Neural cell (in vitro differentiated cells): Measurements from ENCODE around the gene ZCWPW2. TPM values are rescaled to one million over a fixed set of nuclear protein-coding genes. Genes with fewer than 3 reads are reported as not detected.

ENCODE experiments used
- H2AFZ ChIP-seq: fragments of 200-600, 300-800 bp; sonication (generic), shearing (Covaris generic); 2 replicates; pipeline ENCODE4 v1.6.0; 2014; ENCODE audit warnings: low read depth, mild to moderate bottlenecking, antibody characterized with exemption, low read length, moderate library complexity
- H3F3A ChIP-seq: fragments of 200-600 bp; shearing (Covaris generic); 2 replicates; pipeline ENCODE4 v1.6.1; 2016; ENCODE audit warnings: mild to moderate bottlenecking, moderate library complexity, mixed read lengths, antibody characterized with exemption, low read length; ENCODE audit not compliant: insufficient read depth, poor library complexity, severe bottlenecking
- H3K27ac ChIP-seq: fragments of 200-600, 300-800 bp; sonication (generic), shearing (Covaris generic); 2 replicates; pipeline ENCODE4 v1.5.1; 2014; ENCODE audit warnings: mild to moderate bottlenecking, low read length, moderate library complexity
- H3K27me3 ChIP-seq: fragments of 300-800, 200-600 bp; sonication (generic), shearing (Covaris generic); 2 replicates; pipeline ENCODE4 v1.6.0; 2014; ENCODE audit warnings: mild to moderate bottlenecking, low read depth, low read length, moderate library complexity; ENCODE audit not compliant: insufficient read depth
- H3K36me3 ChIP-seq: fragments of 300-800, 200-600 bp; sonication (generic), shearing (Covaris generic); 2 replicates; pipeline ENCODE4 v1.5.1; 2014; ENCODE audit warnings: mild to moderate bottlenecking, antibody characterized with exemption, low read length, moderate library complexity; ENCODE audit not compliant: insufficient read depth
- H3K4me2 ChIP-seq: fragments of 300-800, 200-600 bp; sonication (generic), shearing (Covaris generic); 2 replicates; pipeline ENCODE4 v1.6.0; 2014; ENCODE audit warnings: mild to moderate bottlenecking, low read length
- H3K4me3 ChIP-seq: fragments of 300-800, 200-600 bp; sonication (generic), shearing (Covaris generic); 2 replicates; pipeline ENCODE4 v1.5.1; 2014; ENCODE audit warnings: mild to moderate bottlenecking, low read length, moderate library complexity
- H3K79me2 ChIP-seq: fragments of 200-600 bp; shearing (Covaris generic); replicated peaks from 2 replicates; pipeline ENCODE4 v1.6.0; 2014; ENCODE audit warnings: mild to moderate bottlenecking, low read length, moderate library complexity; ENCODE audit not compliant: insufficient read depth
- H3K9ac ChIP-seq: fragments of 300-800, 200-600 bp; sonication (generic), shearing (Covaris generic); 2 replicates; pipeline ENCODE4 v1.6.1; 2016; ENCODE audit warnings: mild to moderate bottlenecking, low read length, mixed read lengths
- H3K9me2 ChIP-seq: fragments of 200-600 bp; shearing (Covaris generic); 2 replicates; pipeline ENCODE4 v1.6.1; 2016; ENCODE audit warnings: mild to moderate bottlenecking, low read length, mixed read lengths; ENCODE audit not compliant: insufficient read depth
- H3K9me3 ChIP-seq: fragments of 200-600, 300-800 bp; sonication (generic), shearing (Covaris generic); 2 replicates; pipeline ENCODE4 v1.6.1; 2016; ENCODE audit warnings: mild to moderate bottlenecking, mixed run types, low read length, moderate library complexity, mixed read lengths
- H4K20me1 ChIP-seq: fragments of 200-600 bp; shearing (Covaris generic); 2 replicates; pipeline ENCODE4 v1.6.1; 2016; ENCODE audit warnings: mild to moderate bottlenecking, mixed run types; ENCODE audit not compliant: insufficient read depth
- EP300 ChIP-seq: fragments of 450-650 bp; conservative IDR thresholded peaks from 2 replicates; pipeline ENCODE4 v1.6.1; 2014; ENCODE audit warnings: antibody characterized with exemption, mild to moderate bottlenecking, moderate library complexity; ENCODE audit not compliant: poor library complexity, severe bottlenecking
- EZH2 ChIP-seq: fragments of 200-600, 300-800 bp; shearing (Covaris generic), sonication (generic); IDR thresholded peaks from 2 replicates; pipeline ENCODE4 v1.6.1; 2014; ENCODE audit warnings: antibody characterized with exemption, low read length, borderline replicate concordance, mild to moderate bottlenecking; ENCODE audit not compliant: insufficient read depth, poor library complexity, severe bottlenecking
- MXI1 ChIP-seq: fragments of 450-650 bp; conservative IDR thresholded peaks from 2 replicates; pipeline ENCODE4 v1.6.1; 2014; ENCODE audit warnings: antibody characterized with exemption, mild to moderate bottlenecking; ENCODE audit not compliant: poor library complexity, severe bottlenecking
- POLR2AphosphoS5 ChIP-seq: IDR thresholded peaks from 2 replicates; pipeline ENCODE4 v1.6.1; 2012
- RAD21 ChIP-seq: fragments of 450-650 bp; conservative IDR thresholded peaks from 2 replicates; pipeline ENCODE4 v1.6.1; 2014; ENCODE audit warnings: antibody characterized with exemption, mild to moderate bottlenecking, moderate library complexity
- REST ChIP-seq: IDR thresholded peaks from 2 replicates; pipeline ENCODE4 v1.6.1; 2012; ENCODE audit warnings: borderline replicate concordance
- SMC3 ChIP-seq: fragments of 450-650 bp; conservative IDR thresholded peaks from 2 replicates; pipeline ENCODE4 v1.6.1; 2014; ENCODE audit warnings: antibody characterized with exemption, mild to moderate bottlenecking, moderate library complexity; ENCODE audit not compliant: poor library complexity
- TAF1 ChIP-seq: IDR thresholded peaks from 2 replicates; pipeline ENCODE4 v1.6.1; 2012; ENCODE audit warnings: low read depth
- polyA plus RNA-seq: library from polyadenylated mRNA; depleted of rRNA; stranded (reverse); fragments of >200 nt; gene quantifications from 2 replicates; pipeline ENCODE4 v1.2.3, GENCODE V29; 2014
- TF ChIP-seq, protein P1 (sequence below): fragments of 450-650 bp; IDR thresholded peaks from 2 replicates; pipeline ENCODE4 v1.5.1; 2014; ENCODE audit warnings: antibody characterized with exemption, mild to moderate bottlenecking, moderate library complexity; ENCODE audit not compliant: poor library complexity, severe bottlenecking

ZCWPW2 gene
- polyA plus RNA-seq, 1 donor from 2014 or later = 0.48 TPM

DNA sequence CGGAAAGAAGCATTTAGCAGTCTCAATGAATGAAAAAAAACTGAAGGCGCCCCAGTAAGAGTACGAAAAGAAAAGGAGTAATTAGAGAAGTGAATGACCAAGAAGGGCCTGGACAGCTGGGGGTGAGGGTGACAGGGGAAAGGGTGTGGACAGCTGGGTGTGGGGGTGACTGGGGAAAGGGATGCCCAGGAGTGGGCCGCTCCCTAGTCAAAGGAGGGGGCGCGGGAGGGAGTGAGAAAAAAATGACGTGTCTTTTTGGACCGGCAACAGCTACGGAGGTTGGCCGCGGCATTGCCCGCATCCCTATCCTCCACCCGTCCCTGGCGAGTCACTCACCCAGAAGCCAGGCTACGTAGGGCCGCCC is 274 bp upstream of the ZCWPW2 start:
- H3K4me3 ChIP-seq = peak overlapping the region; percentile 87
- no peaks in the 10 kb centered on the region for H4K20me1 ChIP-seq
- H3K9me3 ChIP-seq = no peaks in the 10 kb centered on the region
- peak overlapping the region; percentile 96 for H3K9ac ChIP-seq
- no peaks in the 10 kb centered on the region for H3K9me2 ChIP-seq
- TF ChIP-seq SMC3 (peak; percentile 14), EP300 (no peak)
- no peaks in the 10 kb centered on the region for H3F3A ChIP-seq
- H3K79me2 ChIP-seq = peaks cover 45% of the 10 kb centered on the region
- no peaks in the 10 kb centered on the region for H3K36me3 ChIP-seq
- H3K27ac ChIP-seq = peak overlapping the region; percentile 95
- peak overlapping the region; percentile 72 for H3K4me2 ChIP-seq
- H3K27me3 ChIP-seq = no peaks in the 10 kb centered on the region
- H2AFZ ChIP-seq = peak overlapping the region; percentile 100

DNA sequence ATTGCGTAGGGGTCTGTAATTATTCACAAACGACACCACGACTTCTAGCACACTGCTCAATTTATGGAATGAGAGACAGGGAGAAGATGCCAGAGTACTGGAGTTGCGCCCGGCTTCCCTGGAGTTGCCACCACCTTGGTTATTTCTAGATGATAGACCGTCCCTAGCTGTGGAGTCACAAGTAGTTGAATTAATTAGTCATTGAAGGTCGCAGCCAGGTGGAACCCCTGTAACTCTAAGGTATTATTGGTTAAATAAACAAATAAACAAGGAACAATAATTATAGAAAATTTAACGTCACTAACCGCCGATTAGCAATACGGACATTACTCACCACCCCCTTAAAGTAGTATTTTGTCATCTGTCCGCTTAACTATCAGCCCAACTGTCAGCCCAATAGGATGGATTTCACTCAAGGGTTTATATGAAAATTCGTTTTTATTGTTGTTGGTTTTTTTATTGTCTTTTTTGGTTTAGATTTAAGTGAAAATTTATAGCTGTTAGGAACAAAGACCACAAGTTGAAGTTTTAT is 1.0 kb downstream of the ZCWPW2 start:
- Histone ChIP-seq H3K9me3 (no peaks in the 10 kb centered on the region), H3K4me2 (peak overlapping the region; percentile 88), H3K79me2 (peaks cover 38% of the 10 kb centered on the region), H3K9me2 (no peaks in the 10 kb centered on the region), H2AFZ (peak overlapping the region; percentile 35), H3K4me3 (peak overlapping the region; percentile 87), H4K20me1 (no peaks in the 10 kb centered on the region), H3K27me3 (no peaks in the 10 kb centered on the region), H3K9ac (peak overlapping the region; percentile 96), H3K36me3 (no peaks in the 10 kb centered on the region), H3F3A (no peaks in the 10 kb centered on the region), H3K27ac (peak overlapping the region; percentile 95)
- TF ChIP-seq EZH2 (no peak), SMC3 (no peak), RAD21 (no peak), MXI1 (no peak), EP300 (no peak), POLR2AphosphoS5 (no peak), TAF1 (no peak), REST (no peak)
- TF ChIP-seq, protein P1, sequence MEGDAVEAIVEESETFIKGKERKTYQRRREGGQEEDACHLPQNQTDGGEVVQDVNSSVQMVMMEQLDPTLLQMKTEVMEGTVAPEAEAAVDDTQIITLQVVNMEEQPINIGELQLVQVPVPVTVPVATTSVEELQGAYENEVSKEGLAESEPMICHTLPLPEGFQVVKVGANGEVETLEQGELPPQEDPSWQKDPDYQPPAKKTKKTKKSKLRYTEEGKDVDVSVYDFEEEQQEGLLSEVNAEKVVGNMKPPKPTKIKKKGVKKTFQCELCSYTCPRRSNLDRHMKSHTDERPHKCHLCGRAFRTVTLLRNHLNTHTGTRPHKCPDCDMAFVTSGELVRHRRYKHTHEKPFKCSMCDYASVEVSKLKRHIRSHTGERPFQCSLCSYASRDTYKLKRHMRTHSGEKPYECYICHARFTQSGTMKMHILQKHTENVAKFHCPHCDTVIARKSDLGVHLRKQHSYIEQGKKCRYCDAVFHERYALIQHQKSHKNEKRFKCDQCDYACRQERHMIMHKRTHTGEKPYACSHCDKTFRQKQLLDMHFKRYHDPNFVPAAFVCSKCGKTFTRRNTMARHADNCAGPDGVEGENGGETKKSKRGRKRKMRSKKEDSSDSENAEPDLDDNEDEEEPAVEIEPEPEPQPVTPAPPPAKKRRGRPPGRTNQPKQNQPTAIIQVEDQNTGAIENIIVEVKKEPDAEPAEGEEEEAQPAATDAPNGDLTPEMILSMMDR = no peak

DNA sequence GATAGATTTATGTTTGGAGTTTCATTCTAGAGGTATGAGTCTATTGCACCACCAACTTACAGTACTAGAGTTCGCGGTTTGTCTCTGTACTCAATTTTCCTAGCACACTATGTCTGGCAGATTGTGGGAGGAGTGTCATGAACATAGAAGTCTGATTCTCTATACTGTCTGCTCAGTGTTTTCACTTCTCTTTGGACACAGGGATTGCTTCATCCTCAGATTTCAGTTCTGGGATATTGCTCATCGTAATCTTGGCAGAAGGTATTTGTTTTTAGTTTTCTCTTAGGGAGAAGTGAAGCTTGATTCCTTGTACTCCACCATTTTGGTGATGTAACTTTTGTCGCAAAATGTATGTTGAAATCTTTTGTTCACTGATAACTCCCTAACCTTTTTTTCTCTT is 27.9 kb downstream of the ZCWPW2 start:
- no peaks in the 10 kb centered on the region for H3K9me3 ChIP-seq
- H3K27me3 ChIP-seq = no peaks in the 10 kb centered on the region
- no peak overlapping the region for H2AFZ ChIP-seq
- no peaks in the 10 kb centered on the region for H4K20me1 ChIP-seq
- no peaks in the 10 kb centered on the region for H3K36me3 ChIP-seq
- H3K9ac ChIP-seq = no peak overlapping the region
- TF ChIP-seq MXI1 (no peak), TAF1 (no peak), POLR2AphosphoS5 (no peak), EP300 (no peak), RAD21 (no peak), REST (no peak), EZH2 (no peak), SMC3 (no peak)
- TF ChIP-seq, protein P1 = no peak
- no peaks in the 10 kb centered on the region for H3F3A ChIP-seq
- H3K79me2 ChIP-seq = no peaks in the 10 kb centered on the region
- no peaks in the 10 kb centered on the region for H3K9me2 ChIP-seq
- H3K4me3 ChIP-seq = no peak overlapping the region
- no peak overlapping the region for H3K27ac ChIP-seq
- H3K4me2 ChIP-seq = no peak overlapping the region
